Tibial nerve (tissue), 4 donors: ENCODE data around the gene ZNF264. TPM values are rescaled to one million over a fixed set of nuclear protein-coding genes. Genes with fewer than 3 reads are reported as not detected.

Experiments used
- DNase-seq, 2 donors: peaks; one replicate each; pipeline ENCODE4 v3.0.0-alpha.2; 2019; ENCODE audit warnings: low spot score in 2 of 2
- H3K27ac ChIP-seq, 4 donors: fragments of 200-600 bp; sonication (generic) in 3 of 4; one replicate each; pipeline ENCODE4 v1.5.1; 2017 to 2019; ENCODE audit warnings: mild to moderate bottlenecking in 1 of 4
- H3K27me3 ChIP-seq, 2 donors: fragments of 200-600 bp; sonication (generic) in 1 of 2; one replicate each; pipeline versions ENCODE4 v1.5.1 to v1.6.0; 2017 to 2019
- H3K36me3 ChIP-seq, 3 donors: fragments of 200-600 bp; sonication (generic); one replicate each; pipeline ENCODE4 v1.5.1; 2018 to 2019
- H3K4me1 ChIP-seq, 4 donors: fragments of 200-600 bp; sonication (generic) in 3 of 4; one replicate each; pipeline ENCODE4 v1.5.1; 2017 to 2019
- H3K4me3 ChIP-seq, 4 donors: fragments of 200-600 bp; sonication (generic) in 3 of 4; one replicate each; pipeline ENCODE4 v1.5.1; 2017 to 2019; ENCODE audit warnings: mild to moderate bottlenecking in 1 of 4, moderate library complexity in 1 of 4
- H3K9me3 ChIP-seq, 4 donors: fragments of 200-600 bp; sonication (generic) in 3 of 4; one replicate each; pipeline ENCODE4 v1.5.1; 2017 to 2019
- EP300 ChIP-seq, 2 donors: sonication (generic); formaldehyde crosslinking; IDR thresholded peaks; one replicate each; pipeline ENCODE4 v1.6.1; 2017; ENCODE audit warnings: antibody characterized with exemption in 2 of 2, mild to moderate bottlenecking in 1 of 2
- POLR2A ChIP-seq, 2 donors: fragments of 450-650 bp; IDR thresholded peaks; one replicate each; pipeline ENCODE4 v1.6.1; 2017; ENCODE audit warnings: antibody characterized with exemption in 2 of 2, mild to moderate bottlenecking in 2 of 2, moderate library complexity in 2 of 2
- WGBS, 2 donors: methylation state at CpG; one replicate each; pipeline ENCODE4 v1.1.5; 2018; 5-methylcytosine and 5-hydroxymethylcytosine counted together
- total RNA-seq, 4 donors: library from RNA; depleted of rRNA; stranded (reverse); fragments of >200 nt; gene quantifications; one replicate each; pipeline ENCODE4 v1.1.0, GENCODE V29; 2016
- TF ChIP-seq, protein P1 (sequence below), 5 experiments: fragments of 200-600 bp in 3 of 5; fragments of 450-650 bp in 2 of 5; sonication (generic) in 3 of 5; IDR thresholded peaks; one replicate each; pipeline ENCODE4 v1.5.1; 2016 to 2019; ENCODE audit warnings: antibody characterized with exemption in 5 of 5, mild to moderate bottlenecking in 3 of 5, moderate library complexity in 2 of 5

The ZNF264 gene
- total RNA-seq, 4 donors from 2014 or later, result 37.8 to 75.6 (median 55.6) TPM

DNA sequence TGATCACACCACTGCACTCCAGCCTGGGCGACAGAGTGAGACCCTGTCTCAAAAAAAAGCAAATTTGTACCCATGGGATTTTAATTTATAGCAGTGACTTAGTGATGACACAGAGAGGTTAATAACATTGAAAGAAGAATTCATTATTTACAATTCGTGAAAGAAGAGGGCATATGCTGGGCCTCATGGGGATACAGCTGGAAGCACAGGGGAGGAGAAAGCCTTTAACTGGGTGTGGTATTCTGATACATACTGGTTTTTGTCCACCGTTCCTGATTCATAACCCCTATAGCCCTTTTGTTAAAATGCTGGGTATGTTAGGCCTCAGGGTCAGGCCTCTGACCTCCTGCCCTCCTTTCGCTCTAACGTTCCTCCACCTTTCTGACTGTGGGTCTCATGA, 10.9 kb downstream of the ZNF264 start:
- Histone ChIP-seq H3K36me3 (peaks cover 0 to 97% (median 24%) of the 10 kb centered on the region in 3 donors), H3K9me3 (peaks cover 0 to 83% (median 8%) of the 10 kb centered on the region in 4 donors), H3K4me1 (peaks cover 0 to 23% (median 0%) of the 10 kb centered on the region in 4 donors), H3K4me3 (no peak overlapping the region), H3K27me3 (no peaks in the 10 kb centered on the region), H3K27ac (no peak overlapping the region)
- 64 to 66% methylated on average over 5 of the region's 5 CpGs for WGBS, 2 donors
- TF ChIP-seq POLR2A (IDR thresholded peaks at IDR 0.05) (no peak), EP300 (IDR thresholded peaks at IDR 0.05) (no peak)
- TF ChIP-seq, protein P1, sequence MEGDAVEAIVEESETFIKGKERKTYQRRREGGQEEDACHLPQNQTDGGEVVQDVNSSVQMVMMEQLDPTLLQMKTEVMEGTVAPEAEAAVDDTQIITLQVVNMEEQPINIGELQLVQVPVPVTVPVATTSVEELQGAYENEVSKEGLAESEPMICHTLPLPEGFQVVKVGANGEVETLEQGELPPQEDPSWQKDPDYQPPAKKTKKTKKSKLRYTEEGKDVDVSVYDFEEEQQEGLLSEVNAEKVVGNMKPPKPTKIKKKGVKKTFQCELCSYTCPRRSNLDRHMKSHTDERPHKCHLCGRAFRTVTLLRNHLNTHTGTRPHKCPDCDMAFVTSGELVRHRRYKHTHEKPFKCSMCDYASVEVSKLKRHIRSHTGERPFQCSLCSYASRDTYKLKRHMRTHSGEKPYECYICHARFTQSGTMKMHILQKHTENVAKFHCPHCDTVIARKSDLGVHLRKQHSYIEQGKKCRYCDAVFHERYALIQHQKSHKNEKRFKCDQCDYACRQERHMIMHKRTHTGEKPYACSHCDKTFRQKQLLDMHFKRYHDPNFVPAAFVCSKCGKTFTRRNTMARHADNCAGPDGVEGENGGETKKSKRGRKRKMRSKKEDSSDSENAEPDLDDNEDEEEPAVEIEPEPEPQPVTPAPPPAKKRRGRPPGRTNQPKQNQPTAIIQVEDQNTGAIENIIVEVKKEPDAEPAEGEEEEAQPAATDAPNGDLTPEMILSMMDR (IDR thresholded peaks at IDR 0.05), result no peak
- no peak for DNase-seq

DNA sequence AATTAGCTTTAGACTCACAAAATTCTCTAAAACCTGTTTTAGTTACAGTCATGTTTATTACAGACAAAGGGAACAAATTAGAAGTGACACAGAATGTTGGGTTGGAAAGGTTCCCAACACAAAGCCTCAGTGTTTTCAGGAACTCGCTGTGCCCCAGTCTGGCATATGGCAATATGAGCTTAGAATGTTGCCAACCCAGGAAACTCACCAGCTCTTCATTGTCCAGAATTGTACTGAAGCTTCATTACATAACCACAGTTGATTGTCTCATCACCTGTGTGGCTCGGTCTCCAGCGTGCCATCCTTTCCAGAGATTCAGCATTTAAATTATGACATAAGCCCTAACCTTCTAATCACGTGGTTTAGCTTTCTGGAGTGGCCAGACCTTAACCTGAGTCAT, 19.1 kb downstream of the ZNF264 start:
- 86 to 98% methylated on average over 4 of the region's 4 CpGs for WGBS, 2 donors
- TF ChIP-seq, protein P1 (IDR thresholded peaks at IDR 0.05), result no peak
- TF ChIP-seq POLR2A (IDR thresholded peaks at IDR 0.05), result no peak
- TF ChIP-seq EP300 (IDR thresholded peaks at IDR 0.05), result no peak
- Histone ChIP-seq H3K9me3 (peaks cover 0 to 92% (median 34%) of the 10 kb centered on the region in 4 donors), H3K4me3 (no peak overlapping the region), H3K27ac (no peak overlapping the region), H3K4me1 (peaks cover 0 to 3% (median 0%) of the 10 kb centered on the region in 4 donors), H3K36me3 (peaks cover 23 to 97% (median 48%) of the 10 kb centered on the region in 3 donors), H3K27me3 (no peaks in the 10 kb centered on the region)
- DNase-seq, result no peak

DNA sequence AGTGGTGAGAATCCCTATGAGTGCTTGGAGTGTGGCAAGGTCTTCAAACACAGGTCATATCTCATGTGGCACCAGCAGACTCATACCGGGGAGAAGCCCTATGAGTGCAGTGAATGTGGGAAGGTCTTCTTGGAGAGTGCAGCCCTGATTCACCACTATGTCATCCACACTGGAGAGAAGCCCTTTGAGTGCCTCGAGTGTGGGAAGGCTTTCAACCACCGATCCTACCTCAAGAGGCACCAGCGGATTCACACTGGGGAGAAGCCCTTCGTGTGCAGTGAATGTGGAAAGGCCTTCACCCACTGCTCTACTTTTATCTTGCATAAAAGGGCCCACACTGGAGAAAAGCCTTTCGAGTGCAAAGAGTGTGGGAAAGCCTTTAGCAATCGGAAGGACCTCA, 20.8 kb downstream of the ZNF264 start:
- Histone ChIP-seq H3K36me3 (peaks cover 23 to 100% (median 40%) of the 10 kb centered on the region in 3 donors), H3K27me3 (no peaks in the 10 kb centered on the region), H3K4me1 (no peaks in the 10 kb centered on the region), H3K4me3 (no peak overlapping the region), H3K27ac (no peak overlapping the region), H3K9me3 (peaks cover 0 to 98% (median 36%) of the 10 kb centered on the region in 4 donors)
- WGBS, 2 donors, result 94 to 98% methylated on average over 7 of the region's 7 CpGs
- no peak for TF ChIP-seq EP300 (IDR thresholded peaks at IDR 0.05)
- TF ChIP-seq POLR2A (IDR thresholded peaks at IDR 0.05), result no peak
- TF ChIP-seq, protein P1 (IDR thresholded peaks at IDR 0.05), result no peak
- DNase-seq, result no peak

DNA sequence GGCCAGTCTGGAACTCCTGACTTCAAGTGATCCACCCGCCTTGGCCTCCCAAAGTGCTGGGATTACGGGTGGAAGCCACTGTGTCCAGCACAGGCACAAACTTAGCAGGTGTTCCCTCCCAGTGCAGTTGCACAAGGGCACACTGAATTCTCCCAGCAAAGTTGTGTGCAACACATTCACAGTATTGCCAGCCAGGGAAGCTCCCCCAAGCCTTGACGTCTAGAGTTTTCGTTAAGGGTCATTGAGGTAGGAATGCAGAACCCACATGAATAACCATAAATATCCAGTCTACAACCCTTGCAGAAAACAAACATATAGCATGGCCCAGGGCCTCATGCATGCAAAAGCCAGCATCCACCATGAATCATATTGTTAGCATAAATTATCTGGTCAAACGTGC, 36.2 kb downstream of the ZNF264 start:
- no peak for DNase-seq
- Histone ChIP-seq H3K4me3 (no peak overlapping the region), H3K4me1 (no peaks in the 10 kb centered on the region), H3K27ac (no peak overlapping the region), H3K9me3 (peaks cover 0 to 19% (median 0%) of the 10 kb centered on the region in 4 donors), H3K36me3 (peaks cover 0 to 9% (median 0%) of the 10 kb centered on the region in 3 donors), H3K27me3 (no peaks in the 10 kb centered on the region)
- TF ChIP-seq, protein P1 (IDR thresholded peaks at IDR 0.05), result no peak
- TF ChIP-seq EP300 (IDR thresholded peaks at IDR 0.05) (no peak), POLR2A (IDR thresholded peaks at IDR 0.05) (no peak)
- WGBS, 2 donors, result 82 to 83% methylated on average over 5 of the region's 5 CpGs

DNA sequence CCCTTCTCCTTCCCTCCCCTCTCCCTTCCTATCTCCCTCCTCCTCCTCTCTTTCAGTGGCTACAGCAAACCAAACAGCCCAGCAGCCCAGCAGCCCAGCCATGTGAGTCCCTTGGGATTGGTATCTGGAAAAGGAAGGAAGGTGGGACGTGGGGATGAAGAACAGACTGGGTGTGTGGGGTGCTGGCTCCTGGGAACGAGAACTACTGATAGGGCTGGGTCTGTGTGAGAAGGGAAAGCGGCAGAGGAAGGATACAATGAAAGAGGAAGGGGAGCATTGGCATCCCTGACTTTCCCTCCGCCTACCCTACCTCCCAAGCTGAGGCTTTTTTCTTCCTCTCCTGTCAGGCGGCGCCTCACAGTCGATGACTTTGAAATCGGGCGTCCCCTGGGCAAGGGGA, 40.4 kb downstream of the ZNF264 start:
- TF ChIP-seq, protein P1 (IDR thresholded peaks at IDR 0.05), result no peak
- TF ChIP-seq POLR2A (IDR thresholded peaks at IDR 0.05) (no peak), EP300 (IDR thresholded peaks at IDR 0.05) (no peak)
- Histone ChIP-seq H3K27ac (no peak overlapping the region), H3K27me3 (no peaks in the 10 kb centered on the region), H3K36me3 (peaks cover 0 to 29% (median 0%) of the 10 kb centered on the region in 3 donors), H3K4me3 (no peak overlapping the region), H3K4me1 (no peaks in the 10 kb centered on the region), H3K9me3 (peaks cover 0 to 9% (median 0%) of the 10 kb centered on the region in 4 donors)
- DNase-seq, result no peak
- 68 to 72% methylated on average over 9 of the region's 9 CpGs for WGBS, 2 donors
